SK-N-SH treated with all-trans-retinoic acid at 6 μM for 48 hours (cell line): ENCODE data around the gene C8B.

Experiments
- ATAC-seq: fragments of 200-7000 bp; cut with Tn5 transposase; 3 replicates; pipeline ENCODE4 v1.9.1; 2020; ENCODE audit warnings: mild to moderate bottlenecking, moderate library complexity
- BACH2 ChIP-seq: fragments of 250-450 bp; sonication (Bioruptor Pico); IDR thresholded peaks from 2 replicates; pipeline ENCODE4 v1.9.0; 2021; ENCODE audit warnings: mild to moderate bottlenecking, borderline replicate concordance
- CSDC2 ChIP-seq: fragments of 250-450 bp; sonication (Bioruptor Pico); IDR thresholded peaks from 2 replicates; pipeline ENCODE4 v1.5.0; 2020; ENCODE audit warnings: mild to moderate bottlenecking, moderate library complexity
- ESRRG ChIP-seq: fragments of 250-450 bp; sonication (Bioruptor Pico); IDR thresholded peaks from 2 replicates; pipeline ENCODE4 v1.6.1; 2021; ENCODE audit warnings: mild to moderate bottlenecking
- ISL1 ChIP-seq: fragments of 250-450 bp; sonication (Bioruptor Pico); IDR thresholded peaks from 2 replicates; pipeline ENCODE4 v2.1.2; 2022; ENCODE audit warnings: mild to moderate bottlenecking, moderate library complexity
- OSR1 ChIP-seq: fragments of 250-450 bp; sonication (Bioruptor Pico); IDR thresholded peaks from 2 replicates; pipeline ENCODE4 v1.8.0; 2022; ENCODE audit warnings: moderate library complexity, mild to moderate bottlenecking, inconsistent platforms
- RARB ChIP-seq: fragments of 250-450 bp; sonication (Bioruptor Pico); IDR thresholded peaks from 2 replicates; pipeline ENCODE4 v1.8.0; 2021; ENCODE audit warnings: mild to moderate bottlenecking, moderate library complexity
- TCF4 ChIP-seq: fragments of 250-450 bp; sonication (Bioruptor Pico); IDR thresholded peaks from 2 replicates; pipeline ENCODE4 v1.8.0; 2021; ENCODE audit warnings: mild to moderate bottlenecking, moderate library complexity, borderline replicate concordance
- TOX ChIP-seq: fragments of 250-450 bp; sonication (Bioruptor Pico); IDR thresholded peaks from 2 replicates; pipeline ENCODE4 v1.8.0; 2021; ENCODE audit warnings: mild to moderate bottlenecking, moderate library complexity, borderline replicate concordance
- ZC3H10 ChIP-seq: fragments of 250-450 bp; sonication (Bioruptor Pico); IDR thresholded peaks from 2 replicates; pipeline ENCODE4 v1.5.1; 2021; ENCODE audit warnings: mild to moderate bottlenecking, moderate library complexity
- ZFP3 ChIP-seq: fragments of 250-450 bp; sonication (Bioruptor Pico); IDR thresholded peaks from 2 replicates; pipeline ENCODE4 v1.5.0; 2020; ENCODE audit warnings: mild to moderate bottlenecking, moderate library complexity
- ZFP30 ChIP-seq: fragments of 450-650 bp; formaldehyde crosslinking; IDR thresholded peaks from 2 replicates; pipeline ENCODE4 v1.5.0; 2022; ENCODE audit warnings: mild to moderate bottlenecking, moderate library complexity
- ZNF565 ChIP-seq: fragments of 450-650 bp; formaldehyde crosslinking; conservative IDR thresholded peaks from 2 replicates; pipeline ENCODE4 v1.5.0; 2020; ENCODE audit warnings: low read depth, mild to moderate bottlenecking, moderate library complexity
- ZNF70 ChIP-seq: fragments of 450-650 bp; formaldehyde crosslinking; IDR thresholded peaks from 2 replicates; pipeline ENCODE4 v1.5.0; 2020; ENCODE audit warnings: mild to moderate bottlenecking, moderate library complexity
- ZNF8 ChIP-seq: fragments of 450-650 bp; formaldehyde crosslinking; IDR thresholded peaks from 2 replicates; pipeline ENCODE4 v1.5.0; 2020; ENCODE audit warnings: mild to moderate bottlenecking, moderate library complexity
- TF ChIP-seq, protein P1 (sequence below): fragments of 250-450 bp; sonication (Bioruptor Pico); IDR thresholded peaks from 2 replicates; pipeline ENCODE4 v1.5.1; 2020; ENCODE audit warnings: low read depth, mild to moderate bottlenecking, moderate library complexity
- TF ChIP-seq, protein P2 (sequence below): fragments of 250-450 bp; sonication (Bioruptor Pico); IDR thresholded peaks from 2 replicates; pipeline ENCODE4 v1.8.0; 2020; ENCODE audit warnings: mild to moderate bottlenecking, moderate library complexity, borderline replicate concordance
- TF ChIP-seq, protein P3 (sequence below): fragments of 250-450 bp; sonication (Bioruptor Pico); IDR thresholded peaks from 2 replicates; pipeline ENCODE4 v1.5.0; 2020; ENCODE audit warnings: mild to moderate bottlenecking, moderate library complexity
- TF ChIP-seq, protein P4 (sequence below): fragments of 250-450 bp; sonication (Bioruptor Pico); IDR thresholded peaks from 2 replicates; pipeline ENCODE4 v1.5.1; 2021; ENCODE audit warnings: mild to moderate bottlenecking, moderate library complexity

The C8B gene

DNA sequence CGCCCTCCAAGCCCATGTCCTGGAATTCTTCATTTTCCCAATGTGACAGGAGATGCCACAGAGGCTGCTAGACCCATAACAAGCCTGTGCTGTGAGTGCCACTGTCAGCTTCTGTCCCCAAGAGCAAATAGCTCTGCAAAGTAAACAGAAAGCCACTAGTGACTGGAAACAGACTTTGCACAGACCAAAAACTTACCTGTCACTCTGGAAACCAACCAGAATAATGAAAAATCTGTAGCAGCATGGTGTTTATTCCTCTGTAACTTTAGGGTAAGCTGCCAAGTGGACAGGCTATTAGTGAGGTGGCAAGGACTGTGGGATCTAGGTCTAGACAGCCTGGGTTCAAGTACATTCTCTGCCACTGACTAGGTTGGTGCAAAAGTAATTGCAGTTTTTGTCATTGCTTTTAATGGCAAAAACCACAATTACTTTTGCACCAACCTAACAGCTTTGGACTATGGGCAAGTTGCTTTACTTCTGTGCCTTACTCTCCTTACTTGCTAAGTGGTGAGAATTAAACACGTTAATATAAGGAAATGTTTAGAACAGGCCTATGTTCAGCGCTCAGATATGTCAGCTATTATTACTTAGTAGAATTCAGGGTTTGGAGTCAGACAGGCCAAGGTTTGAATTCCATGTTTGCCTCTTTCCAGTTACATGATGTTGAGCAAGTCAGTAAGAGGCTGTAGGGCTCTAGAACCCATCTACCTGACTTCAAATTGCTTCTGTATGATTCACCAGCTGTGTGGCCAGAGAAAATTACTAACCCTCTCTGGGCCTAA, at the start of gene C8B:
TSS of gene C8B (minus strand) at position 100 of the 782 bp plus-strand sequence. CDS start at position 33, 67 bp downstream.
- TF ChIP-seq ZC3H10 (CRISPR knock-in tag) (no peak), TOX (CRISPR knock-in tag) (no peak), BACH2 (CRISPR knock-in tag) (no peak), ZNF8 (CRISPR knock-in tag) (no peak), ZNF565 (CRISPR knock-in tag) (no peak), ZFP30 (CRISPR knock-in tag) (no peak), ZNF70 (CRISPR knock-in tag) (no peak), ISL1 (CRISPR knock-in tag) (no peak), TCF4 (CRISPR knock-in tag) (no peak)
- TF ChIP-seq, protein P1, sequence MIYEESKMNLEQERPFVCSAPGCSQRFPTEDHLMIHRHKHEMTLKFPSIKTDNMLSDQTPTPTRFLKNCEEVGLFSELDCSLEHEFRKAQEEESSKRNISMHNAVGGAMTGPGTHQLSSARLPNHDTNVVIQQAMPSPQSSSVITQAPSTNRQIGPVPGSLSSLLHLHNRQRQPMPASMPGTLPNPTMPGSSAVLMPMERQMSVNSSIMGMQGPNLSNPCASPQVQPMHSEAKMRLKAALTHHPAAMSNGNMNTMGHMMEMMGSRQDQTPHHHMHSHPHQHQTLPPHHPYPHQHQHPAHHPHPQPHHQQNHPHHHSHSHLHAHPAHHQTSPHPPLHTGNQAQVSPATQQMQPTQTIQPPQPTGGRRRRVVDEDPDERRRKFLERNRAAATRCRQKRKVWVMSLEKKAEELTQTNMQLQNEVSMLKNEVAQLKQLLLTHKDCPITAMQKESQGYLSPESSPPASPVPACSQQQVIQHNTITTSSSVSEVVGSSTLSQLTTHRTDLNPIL, result no peak
- TF ChIP-seq, protein P2, sequence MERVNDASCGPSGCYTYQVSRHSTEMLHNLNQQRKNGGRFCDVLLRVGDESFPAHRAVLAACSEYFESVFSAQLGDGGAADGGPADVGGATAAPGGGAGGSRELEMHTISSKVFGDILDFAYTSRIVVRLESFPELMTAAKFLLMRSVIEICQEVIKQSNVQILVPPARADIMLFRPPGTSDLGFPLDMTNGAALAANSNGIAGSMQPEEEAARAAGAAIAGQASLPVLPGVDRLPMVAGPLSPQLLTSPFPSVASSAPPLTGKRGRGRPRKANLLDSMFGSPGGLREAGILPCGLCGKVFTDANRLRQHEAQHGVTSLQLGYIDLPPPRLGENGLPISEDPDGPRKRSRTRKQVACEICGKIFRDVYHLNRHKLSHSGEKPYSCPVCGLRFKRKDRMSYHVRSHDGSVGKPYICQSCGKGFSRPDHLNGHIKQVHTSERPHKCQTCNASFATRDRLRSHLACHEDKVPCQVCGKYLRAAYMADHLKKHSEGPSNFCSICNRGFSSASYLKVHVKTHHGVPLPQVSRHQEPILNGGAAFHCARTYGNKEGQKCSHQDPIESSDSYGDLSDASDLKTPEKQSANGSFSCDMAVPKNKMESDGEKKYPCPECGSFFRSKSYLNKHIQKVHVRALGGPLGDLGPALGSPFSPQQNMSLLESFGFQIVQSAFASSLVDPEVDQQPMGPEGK (CRISPR knock-in tag), result no peak
- TF ChIP-seq, protein P3, sequence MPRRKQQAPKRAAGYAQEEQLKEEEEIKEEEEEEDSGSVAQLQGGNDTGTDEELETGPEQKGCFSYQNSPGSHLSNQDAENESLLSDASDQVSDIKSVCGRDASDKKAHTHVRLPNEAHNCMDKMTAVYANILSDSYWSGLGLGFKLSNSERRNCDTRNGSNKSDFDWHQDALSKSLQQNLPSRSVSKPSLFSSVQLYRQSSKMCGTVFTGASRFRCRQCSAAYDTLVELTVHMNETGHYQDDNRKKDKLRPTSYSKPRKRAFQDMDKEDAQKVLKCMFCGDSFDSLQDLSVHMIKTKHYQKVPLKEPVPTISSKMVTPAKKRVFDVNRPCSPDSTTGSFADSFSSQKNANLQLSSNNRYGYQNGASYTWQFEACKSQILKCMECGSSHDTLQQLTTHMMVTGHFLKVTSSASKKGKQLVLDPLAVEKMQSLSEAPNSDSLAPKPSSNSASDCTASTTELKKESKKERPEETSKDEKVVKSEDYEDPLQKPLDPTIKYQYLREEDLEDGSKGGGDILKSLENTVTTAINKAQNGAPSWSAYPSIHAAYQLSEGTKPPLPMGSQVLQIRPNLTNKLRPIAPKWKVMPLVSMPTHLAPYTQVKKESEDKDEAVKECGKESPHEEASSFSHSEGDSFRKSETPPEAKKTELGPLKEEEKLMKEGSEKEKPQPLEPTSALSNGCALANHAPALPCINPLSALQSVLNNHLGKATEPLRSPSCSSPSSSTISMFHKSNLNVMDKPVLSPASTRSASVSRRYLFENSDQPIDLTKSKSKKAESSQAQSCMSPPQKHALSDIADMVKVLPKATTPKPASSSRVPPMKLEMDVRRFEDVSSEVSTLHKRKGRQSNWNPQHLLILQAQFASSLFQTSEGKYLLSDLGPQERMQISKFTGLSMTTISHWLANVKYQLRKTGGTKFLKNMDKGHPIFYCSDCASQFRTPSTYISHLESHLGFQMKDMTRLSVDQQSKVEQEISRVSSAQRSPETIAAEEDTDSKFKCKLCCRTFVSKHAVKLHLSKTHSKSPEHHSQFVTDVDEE (CRISPR knock-in tag), result no peak
- ATAC-seq, result no peak

DNA sequence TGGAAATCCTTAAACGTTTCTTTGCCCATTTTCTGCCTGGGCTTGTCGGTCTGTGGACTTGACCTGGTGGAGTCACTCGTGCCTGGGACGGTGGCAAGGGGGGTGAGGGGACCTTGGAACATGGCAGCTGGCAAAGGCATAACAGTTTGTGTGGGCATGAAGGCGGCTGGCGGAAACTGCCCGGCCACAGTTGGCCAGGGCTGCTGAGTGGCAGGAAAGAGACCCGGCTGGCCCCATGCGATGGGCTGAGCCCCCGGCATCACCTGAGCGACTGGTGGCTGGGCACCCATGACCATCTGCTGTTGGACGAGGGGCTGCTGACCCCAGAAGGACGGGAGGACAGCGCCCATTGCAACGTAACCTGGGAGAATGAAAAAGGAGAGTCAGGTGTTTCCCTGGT, 49.3 kb upstream of the C8B start:
- TF ChIP-seq RARB (CRISPR knock-in tag) (no peak), ZNF8 (CRISPR knock-in tag) (no peak), ESRRG (no peak), ZFP3 (CRISPR knock-in tag) (no peak)
- TF ChIP-seq, protein P4, sequence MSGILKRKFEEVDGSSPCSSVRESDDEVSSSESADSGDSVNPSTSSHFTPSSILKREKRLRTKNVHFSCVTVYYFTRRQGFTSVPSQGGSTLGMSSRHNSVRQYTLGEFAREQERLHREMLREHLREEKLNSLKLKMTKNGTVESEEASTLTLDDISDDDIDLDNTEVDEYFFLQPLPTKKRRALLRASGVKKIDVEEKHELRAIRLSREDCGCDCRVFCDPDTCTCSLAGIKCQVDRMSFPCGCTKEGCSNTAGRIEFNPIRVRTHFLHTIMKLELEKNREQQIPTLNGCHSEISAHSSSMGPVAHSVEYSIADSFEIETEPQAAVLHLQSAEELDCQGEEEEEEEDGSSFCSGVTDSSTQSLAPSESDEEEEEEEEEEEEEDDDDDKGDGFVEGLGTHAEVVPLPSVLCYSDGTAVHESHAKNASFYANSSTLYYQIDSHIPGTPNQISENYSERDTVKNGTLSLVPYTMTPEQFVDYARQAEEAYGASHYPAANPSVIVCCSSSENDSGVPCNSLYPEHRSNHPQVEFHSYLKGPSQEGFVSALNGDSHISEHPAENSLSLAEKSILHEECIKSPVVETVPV (CRISPR knock-in tag), result no peak
- TF ChIP-seq, protein P3 (CRISPR knock-in tag), result no peak
- no peak for ATAC-seq

DNA sequence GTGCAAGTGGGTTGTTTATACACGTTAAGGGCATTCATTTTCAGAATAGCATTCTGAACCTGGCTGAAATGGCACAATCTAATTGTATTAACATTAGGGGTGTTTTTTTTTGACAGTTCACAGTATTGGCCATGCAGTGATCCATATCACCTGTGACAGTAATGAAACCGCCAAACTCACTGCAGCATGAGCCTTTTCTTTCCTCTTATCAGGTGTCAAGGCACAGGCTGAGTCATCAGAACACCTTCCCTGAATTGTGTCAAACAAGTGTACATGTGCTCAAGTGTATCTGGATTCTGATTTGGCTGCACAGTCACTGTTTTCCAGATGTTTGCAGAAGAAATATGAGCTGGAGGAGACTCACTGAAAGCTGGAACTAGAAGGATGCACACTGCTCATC, 47.7 kb upstream of the C8B start:
- no peak for ATAC-seq
- no peak for TF ChIP-seq RARB (CRISPR knock-in tag)
- TF ChIP-seq CSDC2, result no peak
- TF ChIP-seq BACH2 (CRISPR knock-in tag), result no peak
- no peak for TF ChIP-seq ZFP30 (CRISPR knock-in tag)
- TF ChIP-seq, protein P3 (CRISPR knock-in tag), result no peak
- TF ChIP-seq TOX (CRISPR knock-in tag), result no peak
- TF ChIP-seq, protein P1, result no peak
- TF ChIP-seq OSR1 (CRISPR knock-in tag), result no peak
